Urinary bladder (tissue), 4 donors: ENCODE results near the gene ZNF625. TPM values are rescaled to one million over a fixed set of nuclear protein-coding genes. Genes with fewer than 3 reads are reported as not detected.
"Not testable (repeated sequence)": the region's sequence is repeated elsewhere in the genome, so short reads cannot be mapped to it uniquely, and the experiment has no call there.

Experiments used
- DNase-seq: peaks from one replicate; pipeline ENCODE4 v3.0.0-alpha.2; 2015; ENCODE audit errors: extremely low spot score
- H3K27ac ChIP-seq: one replicate; pipeline ENCODE4 v1.5.1; 2013; ENCODE audit warnings: low read depth, mild to moderate bottlenecking, moderate library complexity
- H3K36me3 ChIP-seq: one replicate; pipeline ENCODE4 v1.6.1; 2013; ENCODE audit warnings: mild to moderate bottlenecking, moderate library complexity; ENCODE audit not compliant: insufficient read depth
- H3K4me1 ChIP-seq: one replicate; pipeline ENCODE4 v1.6.1; 2013; ENCODE audit warnings: mild to moderate bottlenecking, moderate library complexity; ENCODE audit not compliant: insufficient read depth
- H3K4me3 ChIP-seq: one replicate; pipeline ENCODE4 v1.5.1; 2013; ENCODE audit warnings: low read depth, low read length
- WGBS: extraction: QIAGEN DNeasy Blood & Tissue Kit; methylation state at CpG from one replicate; pipeline ENCODE4 v1.1.7; 2013; 5-methylcytosine and 5-hydroxymethylcytosine counted together
- polyA plus RNA-seq: library from polyadenylated mRNA; stranded (reverse); fragments of 200-250 nt; gene quantifications from one replicate; pipeline ENCODE4 v1.2.3, GENCODE V29; 2013
- small RNA-seq: library from RNA; depleted of rRNA; stranded (forward); fragments of <200 nt; gene quantifications from one replicate; pipeline ENCODE3, GENCODE V24; 2014
- total RNA-seq: library from RNA; depleted of rRNA; stranded (reverse); fragments of >200 nt; gene quantifications from one replicate; pipeline ENCODE4 v1.2.3, GENCODE V29; 2014
- donor health status: healthy with polysubstance abuse.
- donor health status: healthy.

The ZNF625 gene
- total and polyA plus RNA-seq, 2 donors, result 1.6 to 26.9 TPM

- Histone ChIP-seq H3K4me1 (no peaks in the 10 kb centered on the region), H3K4me3 (no peak overlapping the region), H3K27ac (no peak overlapping the region), H3K36me3 (peaks cover 3% of the 10 kb centered on the region)
- no peak for DNase-seq
- 95% methylated on average over 8 of the region's 8 CpGs for WGBS
Observed at GRCh38 chr19:12111943-12112637, 44.4 kb downstream of the ZNF625 start.

- no peak overlapping the region for H3K27ac ChIP-seq
- 47% methylated on average over 2 of the region's 2 CpGs for WGBS
- no peaks in the 10 kb centered on the region for H3K4me1 ChIP-seq
- DNase-seq, result no peak
- H3K4me3 ChIP-seq, result no peak overlapping the region
- H3K36me3 ChIP-seq, result peaks cover 3% of the 10 kb centered on the region
Observed at GRCh38 chr19:12111176-12111575, 45.4 kb downstream of the ZNF625 start.

- H3K4me3 ChIP-seq, DNase-seq, H3K27ac ChIP-seq, H3K36me3 ChIP-seq, H3K4me1 ChIP-seq: not testable (repeated sequence)
- 96% methylated on average over 4 of the region's 4 CpGs for WGBS
Observed at GRCh38 chr19:12103909-12104308, 52.6 kb downstream of the ZNF625 start.

- WGBS, result 93% methylated on average over 9 of the region's 9 CpGs
- Histone ChIP-seq H3K4me3 (no peak overlapping the region), H3K36me3 (no peaks in the 10 kb centered on the region), H3K4me1 (no peaks in the 10 kb centered on the region), H3K27ac (no peak overlapping the region)
- DNase-seq, result no peak
Observed at GRCh38 chr19:12098040-12098439, 58.5 kb downstream of the ZNF625 start.

GRCh38 chr19:12095111-12095790, 61.3 kb downstream of the ZNF625 start:
- no peak overlapping the region for H3K27ac ChIP-seq
- WGBS, result 97% methylated on average over 4 of the region's 4 CpGs
- no peaks in the 10 kb centered on the region for H3K36me3 ChIP-seq
- no peak for DNase-seq
- H3K4me1 ChIP-seq, result no peaks in the 10 kb centered on the region
- H3K4me3 ChIP-seq, result no peak overlapping the region

Small RNA genes within 50 kb of the gene (small RNA-seq; reads per million reads assigned to genes)
- gene RNA5SP467, result not detected

Other genes starting within 250 kb of the ZNF625 start
- gene ZNF700, start 231.6 kb downstream of the ZNF625 start, total RNA-seq, result 29.3 TPM
- 6.0 TPM for gene ZNF700, start 231.6 kb downstream of the ZNF625 start, polyA plus RNA-seq
- gene ZNF763, start 191.7 kb downstream of the ZNF625 start, total RNA-seq, result 6.1 TPM
- gene ZNF763, start 191.7 kb downstream of the ZNF625 start, polyA plus RNA-seq, result 3.3 TPM
- gene ZNF433, start 121.1 kb downstream of the ZNF625 start, total RNA-seq, result 16.0 TPM
- 7.0 TPM for gene ZNF433, start 121.1 kb downstream of the ZNF625 start, polyA plus RNA-seq
- gene ZNF878, start 103.8 kb downstream of the ZNF625 start, total RNA-seq, result 0.85 TPM
- gene ZNF878, start 103.8 kb downstream of the ZNF625 start, polyA plus RNA-seq, result 0.08 TPM
- 24.7 TPM for gene ZNF844, start 92.0 kb downstream of the ZNF625 start, total RNA-seq
- gene ZNF844, start 92.0 kb downstream of the ZNF625 start, polyA plus RNA-seq, result 9.7 TPM
- gene ZNF20, start 16.4 kb downstream of the ZNF625 start, total RNA-seq, result 9.0 TPM
- gene ZNF20, start 16.4 kb downstream of the ZNF625 start, polyA plus RNA-seq, result 2.1 TPM
- 24.7 TPM for gene ZNF136, start 6.4 kb upstream of the ZNF625 start, total RNA-seq
- gene ZNF136, start 6.4 kb upstream of the ZNF625 start, polyA plus RNA-seq, result 7.4 TPM
- gene ZNF44, start 138.1 kb upstream of the ZNF625 start, total RNA-seq, result 28.3 TPM
- gene ZNF44, start 138.1 kb upstream of the ZNF625 start, polyA plus RNA-seq, result 9.1 TPM
- 8.4 TPM for gene ZNF563, start 176.9 kb upstream of the ZNF625 start, total RNA-seq
- 3.5 TPM for gene ZNF563, start 176.9 kb upstream of the ZNF625 start, polyA plus RNA-seq
- gene ZNF442, start 208.9 kb upstream of the ZNF625 start, total RNA-seq, result 13.4 TPM
- gene ZNF442, start 208.9 kb upstream of the ZNF625 start, polyA plus RNA-seq, result 3.8 TPM
- gene ZNF799, start 244.5 kb upstream of the ZNF625 start, total RNA-seq, result 12.3 TPM
- 4.4 TPM for gene ZNF799, start 244.5 kb upstream of the ZNF625 start, polyA plus RNA-seq